ENCODE data around the gene LRRC8C. TPM values are rescaled to one million over a fixed set of nuclear protein-coding genes. Genes with fewer than 3 reads are reported as not detected.

LRRC8C gene
- total and polyA plus RNA-seq, 4 donors, result 0.75 to 14.4 (median 5.6) TPM

- no peak for DNase-seq
- Histone ChIP-seq H3K27ac (ENCODE audit: low read depth in 1 of 2, low read length in 2 of 2) (no peak overlapping the region), H3K9me3 (ENCODE audit: control insufficient read depth, low read length) (no peaks in the 10 kb centered on the region), H3K36me3 (ENCODE audit: control insufficient read depth in 1 of 2, insufficient read depth in 2 of 2, low read length in 1 of 2) (no peaks in the 10 kb centered on the region), H3K27me3 (ENCODE audit: control insufficient read depth in 1 of 2, insufficient read depth in 2 of 2, low read length in 1 of 2) (no peaks in the 10 kb centered on the region), H3K4me1 (ENCODE audit: control insufficient read depth in 1 of 2, insufficient read depth in 2 of 2, low read length in 2 of 2) (no peaks in the 10 kb centered on the region), H3K4me3 (ENCODE audit: low read length in 2 of 2) (no peak overlapping the region)
- intact Hi-C loops (cut with DNase I), result no loop called here
- 63 to 87% methylated on average over 2 of the region's 2 CpGs for WGBS, 2 donors
- ATAC-seq (ENCODE audit: low FRiP score), result peak; percentile 34
Measured at GRCh38 chr1:89605692-89606091, 27.2 kb upstream of the LRRC8C start.

GRCh38 chr1:89606227-89606980 lies 26.5 kb upstream of the LRRC8C start:
- no peak overlapping the region for H3K4me3 ChIP-seq (ENCODE audit: low read length in 2 of 2)
- intact Hi-C loops (cut with DNase I), result no loop called here
- no peaks in the 10 kb centered on the region for H3K27me3 ChIP-seq (ENCODE audit: control insufficient read depth in 1 of 2, insufficient read depth in 2 of 2, low read length in 1 of 2)
- 94 to 96% methylated on average over 3 of the region's 3 CpGs for WGBS, 2 donors
- no peaks in the 10 kb centered on the region for H3K36me3 ChIP-seq (ENCODE audit: control insufficient read depth in 1 of 2, insufficient read depth in 2 of 2, low read length in 1 of 2)
- no peaks in the 10 kb centered on the region for H3K9me3 ChIP-seq (ENCODE audit: control insufficient read depth, low read length)
- no peaks in the 10 kb centered on the region for H3K4me1 ChIP-seq (ENCODE audit: control insufficient read depth in 1 of 2, insufficient read depth in 2 of 2, low read length in 2 of 2)
- no peak for ATAC-seq (ENCODE audit: low FRiP score)
- no peak for DNase-seq
- no peak overlapping the region for H3K27ac ChIP-seq (ENCODE audit: low read depth in 1 of 2, low read length in 2 of 2)

GRCh38 chr1:89607156-89607555 lies 25.8 kb upstream of the LRRC8C start:
- no peaks in the 10 kb centered on the region for H3K27me3 ChIP-seq (ENCODE audit: control insufficient read depth in 1 of 2, insufficient read depth in 2 of 2, low read length in 1 of 2)
- H3K4me1 ChIP-seq (ENCODE audit: control insufficient read depth in 1 of 2, insufficient read depth in 2 of 2, low read length in 2 of 2), result no peaks in the 10 kb centered on the region
- DNase-seq (no peak), ATAC-seq (ENCODE audit: low FRiP score) (no peak)
- no peaks in the 10 kb centered on the region for H3K9me3 ChIP-seq (ENCODE audit: control insufficient read depth, low read length)
- no peak overlapping the region for H3K27ac ChIP-seq (ENCODE audit: low read depth in 1 of 2, low read length in 2 of 2)
- 94 to 95% methylated on average over 2 of the region's 2 CpGs for WGBS, 2 donors
- no peaks in the 10 kb centered on the region for H3K36me3 ChIP-seq (ENCODE audit: control insufficient read depth in 1 of 2, insufficient read depth in 2 of 2, low read length in 1 of 2)
- intact Hi-C loops (cut with DNase I), result no loop called here
- H3K4me3 ChIP-seq (ENCODE audit: low read length in 2 of 2), result no peak overlapping the region

- ATAC-seq (ENCODE audit: low FRiP score) (no peak), DNase-seq (no peak)
- H3K36me3 ChIP-seq (ENCODE audit: control insufficient read depth in 1 of 2, insufficient read depth in 2 of 2, low read length in 1 of 2), result no peaks in the 10 kb centered on the region
- H3K4me3 ChIP-seq (ENCODE audit: low read length in 2 of 2), result no peak overlapping the region
- intact Hi-C loops (cut with DNase I), result no loop called here
- no peaks in the 10 kb centered on the region for H3K27me3 ChIP-seq (ENCODE audit: control insufficient read depth in 1 of 2, insufficient read depth in 2 of 2, low read length in 1 of 2)
- no peaks in the 10 kb centered on the region for H3K9me3 ChIP-seq (ENCODE audit: control insufficient read depth, low read length)
- no peaks in the 10 kb centered on the region for H3K4me1 ChIP-seq (ENCODE audit: control insufficient read depth in 1 of 2, insufficient read depth in 2 of 2, low read length in 2 of 2)
- WGBS, 2 donors, result 88 to 89% methylated on average over 5 of the region's 5 CpGs
- H3K27ac ChIP-seq (ENCODE audit: low read depth in 1 of 2, low read length in 2 of 2), result no peak overlapping the region
Measured at GRCh38 chr1:89607586-89608318, 25.2 kb upstream of the LRRC8C start.

GRCh38 chr1:89608319-89608983 lies 24.5 kb upstream of the LRRC8C start:
- DNase-seq (no peak), ATAC-seq (ENCODE audit: low FRiP score) (no peak)
- H3K36me3 ChIP-seq (ENCODE audit: control insufficient read depth in 1 of 2, insufficient read depth in 2 of 2, low read length in 1 of 2), result no peaks in the 10 kb centered on the region
- H3K9me3 ChIP-seq (ENCODE audit: control insufficient read depth, low read length), result no peaks in the 10 kb centered on the region
- H3K27me3 ChIP-seq (ENCODE audit: control insufficient read depth in 1 of 2, insufficient read depth in 2 of 2, low read length in 1 of 2), result no peaks in the 10 kb centered on the region
- intact Hi-C loops (cut with DNase I), result no loop called here
- H3K4me1 ChIP-seq (ENCODE audit: control insufficient read depth in 1 of 2, insufficient read depth in 2 of 2, low read length in 2 of 2), result no peaks in the 10 kb centered on the region
- 86 to 88% methylated on average over 9 of the region's 9 CpGs for WGBS, 2 donors
- no peak overlapping the region for H3K27ac ChIP-seq (ENCODE audit: low read depth in 1 of 2, low read length in 2 of 2)
- no peak overlapping the region for H3K4me3 ChIP-seq (ENCODE audit: low read length in 2 of 2)

GRCh38 chr1:89608984-89609725 lies 23.8 kb upstream of the LRRC8C start:
- no peak for ATAC-seq (ENCODE audit: low FRiP score)
- H3K4me3 ChIP-seq (ENCODE audit: low read length in 2 of 2), result no peak overlapping the region
- intact Hi-C loops (cut with DNase I), result no loop called here
- no peaks in the 10 kb centered on the region for H3K4me1 ChIP-seq (ENCODE audit: control insufficient read depth in 1 of 2, insufficient read depth in 2 of 2, low read length in 2 of 2)
- no peaks in the 10 kb centered on the region for H3K27me3 ChIP-seq (ENCODE audit: control insufficient read depth in 1 of 2, insufficient read depth in 2 of 2, low read length in 1 of 2)
- WGBS, 2 donors, result 94% methylated on average over 20 of the region's 20 CpGs
- H3K9me3 ChIP-seq (ENCODE audit: control insufficient read depth, low read length), result no peaks in the 10 kb centered on the region
- H3K36me3 ChIP-seq (ENCODE audit: control insufficient read depth in 1 of 2, insufficient read depth in 2 of 2, low read length in 1 of 2), result no peaks in the 10 kb centered on the region
- no peak overlapping the region for H3K27ac ChIP-seq (ENCODE audit: low read depth in 1 of 2, low read length in 2 of 2)
- DNase-seq, result no peak

- Histone ChIP-seq H3K27ac (ENCODE audit: low read depth in 1 of 2, low read length in 2 of 2) (no peak overlapping the region), H3K4me1 (ENCODE audit: control insufficient read depth in 1 of 2, insufficient read depth in 2 of 2, low read length in 2 of 2) (no peaks in the 10 kb centered on the region), H3K9me3 (ENCODE audit: control insufficient read depth, low read length) (no peaks in the 10 kb centered on the region), H3K36me3 (ENCODE audit: control insufficient read depth in 1 of 2, insufficient read depth in 2 of 2, low read length in 1 of 2) (no peaks in the 10 kb centered on the region), H3K27me3 (ENCODE audit: control insufficient read depth in 1 of 2, insufficient read depth in 2 of 2, low read length in 1 of 2) (no peaks in the 10 kb centered on the region), H3K4me3 (ENCODE audit: low read length in 2 of 2) (no peak overlapping the region)
- ATAC-seq (ENCODE audit: low FRiP score) (peak; percentile 24), DNase-seq (no peak)
- intact Hi-C loops (cut with DNase I), result no loop called here
- 73 to 76% methylated on average over 13 to 14 of the region's 14 CpGs for WGBS, 2 donors
Measured at GRCh38 chr1:89609781-89610456, 23.0 kb upstream of the LRRC8C start.

GRCh38 chr1:89610457-89611011 lies 22.4 kb upstream of the LRRC8C start:
- Histone ChIP-seq H3K9me3 (ENCODE audit: control insufficient read depth, low read length) (no peaks in the 10 kb centered on the region), H3K27ac (ENCODE audit: low read depth in 1 of 2, low read length in 2 of 2) (no peak overlapping the region), H3K4me3 (ENCODE audit: low read length in 2 of 2) (no peak overlapping the region), H3K36me3 (ENCODE audit: control insufficient read depth in 1 of 2, insufficient read depth in 2 of 2, low read length in 1 of 2) (no peaks in the 10 kb centered on the region), H3K4me1 (ENCODE audit: control insufficient read depth in 1 of 2, insufficient read depth in 2 of 2, low read length in 2 of 2) (no peaks in the 10 kb centered on the region), H3K27me3 (ENCODE audit: control insufficient read depth in 1 of 2, insufficient read depth in 2 of 2, low read length in 1 of 2) (no peaks in the 10 kb centered on the region)
- ATAC-seq (ENCODE audit: low FRiP score), result no peak
- 84 to 88% methylated on average over 15 of the region's 15 CpGs for WGBS, 2 donors
- intact Hi-C loops (cut with DNase I), result no loop called here
- no peak for DNase-seq

Measured in aorta (tissue), 5 donors.